HG03139 (cell line): ENCODE results near the gene SYP.

Experiments
- ATAC-seq: cut with Tn5 transposase; IDR thresholded peaks from one replicate; pipeline ENCODE4 v1.9.1; 2021; ENCODE audit not compliant: unreplicated experiment

Gene SYP

GRCh38 chrX:49221868-49222267 lies 21.9 kb upstream of the SYP start:
- ATAC-seq, result no peak

DNA sequence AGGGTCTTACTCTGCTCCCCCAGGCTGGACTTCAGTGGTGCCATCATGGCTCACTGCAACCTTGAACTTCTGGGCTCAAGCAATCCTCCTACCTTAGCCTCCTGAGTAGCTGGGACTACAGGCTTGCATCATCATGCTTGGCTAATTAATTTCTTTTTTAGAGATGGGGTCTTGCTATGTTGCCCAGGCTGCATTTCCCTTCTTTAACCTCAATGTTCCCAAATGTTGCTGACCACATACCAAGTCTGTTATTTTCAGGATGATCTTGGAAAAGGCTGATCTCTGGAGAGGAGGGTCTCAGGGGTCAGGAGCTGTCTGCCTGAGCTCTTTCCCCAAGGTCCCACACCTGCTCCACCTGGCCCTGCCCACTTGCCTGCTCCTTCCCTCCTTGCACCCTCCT lies 20.1 kb upstream of the SYP start:
- ATAC-seq, result no peak

GRCh38 chrX:49214996-49215526 lies 15.1 kb upstream of the SYP start:
- ATAC-seq, result no peak

GRCh38 chrX:49214416-49214815 lies 14.4 kb upstream of the SYP start:
- no peak for ATAC-seq

DNA sequence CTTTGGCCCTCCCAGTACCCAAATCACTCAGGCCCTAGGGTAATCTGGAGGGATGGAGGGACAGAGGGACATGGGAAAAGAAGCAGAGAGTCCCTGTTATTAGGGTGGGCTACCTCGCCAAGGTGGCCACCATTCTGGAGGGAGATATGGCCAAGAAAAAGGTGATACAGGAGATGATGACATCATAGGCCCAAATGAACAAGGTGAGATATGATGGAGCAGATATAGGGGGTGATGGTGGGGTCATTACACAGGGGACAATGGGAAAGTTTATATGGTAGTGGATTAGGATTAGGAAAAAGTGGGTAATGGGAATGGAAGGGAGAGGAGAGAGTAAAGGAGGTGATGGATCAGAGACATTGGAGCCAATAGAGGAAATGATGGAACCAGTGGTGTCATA lies 12.9 kb upstream of the SYP start:
- ATAC-seq, result no peak

- ATAC-seq, result no peak
These were observed 12.2 kb upstream of the SYP start for GRCh38 chrX:49212209-49212608.

GRCh38 chrX:49211074-49211473 lies 11.1 kb upstream of the SYP start:
- ATAC-seq, result no peak

DNA sequence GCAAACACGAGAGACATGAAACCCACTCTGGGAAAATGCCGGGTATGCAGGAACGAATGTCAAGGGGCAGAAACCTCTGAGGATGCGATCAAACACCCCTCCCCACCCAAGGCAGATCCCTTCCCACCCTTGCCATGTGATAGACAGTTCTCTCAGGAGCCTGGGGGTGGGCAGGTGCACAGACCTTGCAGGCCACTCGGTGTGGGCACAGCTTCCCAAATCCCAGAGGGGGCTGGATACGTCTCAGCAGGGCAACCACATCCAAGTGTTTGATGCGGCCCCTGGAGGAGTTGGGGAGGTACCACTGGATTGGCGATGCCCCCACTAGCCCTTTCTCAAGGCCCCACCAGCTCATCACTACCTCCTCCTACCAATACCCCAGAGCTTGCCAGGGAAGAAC lies 10.4 kb upstream of the SYP start:
- no peak for ATAC-seq

DNA sequence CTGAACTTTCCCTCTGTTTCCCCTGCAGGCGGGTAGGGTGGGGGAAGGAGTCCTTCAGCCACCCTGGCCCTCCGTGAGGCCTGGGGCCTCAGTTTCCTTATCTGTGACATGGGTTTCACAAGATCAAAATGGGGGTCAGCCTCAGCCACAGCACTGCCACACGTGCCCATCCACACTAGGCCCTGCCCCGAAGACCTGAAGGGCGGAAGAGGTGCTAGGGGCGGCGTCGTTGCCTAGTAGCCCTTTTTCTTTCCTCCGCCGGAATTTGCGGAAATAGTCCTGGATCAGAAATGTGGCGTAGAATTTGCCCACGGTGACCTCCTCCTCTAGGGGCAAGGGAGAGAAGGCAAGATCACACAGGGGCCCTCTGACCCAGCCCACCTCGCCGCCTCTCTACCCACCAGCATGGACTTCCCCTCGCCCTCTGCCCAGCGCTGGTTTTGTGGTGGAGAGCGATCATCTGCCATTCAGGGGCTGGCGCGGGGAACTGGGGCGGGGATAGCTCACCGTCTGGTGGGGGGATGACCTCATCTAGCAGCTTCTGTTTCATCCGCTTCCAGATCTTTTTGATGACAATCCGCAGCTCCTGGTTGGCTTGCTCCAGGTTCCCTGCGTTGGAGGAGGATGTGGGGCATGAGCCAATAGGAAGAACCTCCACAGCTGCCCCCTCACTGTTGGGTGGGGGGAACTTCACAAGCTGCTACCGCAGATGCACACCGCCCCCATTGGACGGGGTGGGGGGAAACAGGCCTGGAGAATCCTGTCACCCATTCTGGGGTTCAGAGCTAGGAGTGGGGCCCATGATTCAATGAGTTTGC lies 9.7 kb upstream of the SYP start:
- no peak for ATAC-seq

DNA sequence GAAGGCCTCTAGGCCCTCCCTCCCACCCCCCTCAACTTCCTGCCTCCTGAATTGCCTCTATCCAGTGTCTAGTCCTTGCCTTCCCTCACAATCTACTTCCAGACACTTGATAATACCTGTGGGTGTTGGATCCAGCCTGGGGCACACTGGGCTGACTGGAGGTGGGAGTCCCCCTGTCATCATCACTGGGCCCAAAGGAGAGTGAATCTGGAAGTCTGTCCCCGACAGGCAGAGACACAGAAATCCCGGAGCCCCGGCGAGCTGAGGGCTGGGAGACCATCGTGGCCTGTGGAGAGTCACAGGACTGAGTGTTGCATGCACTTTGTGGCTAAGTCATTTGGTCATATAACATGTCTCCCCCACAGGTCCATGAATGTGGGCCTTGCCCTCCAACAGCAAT lies 8.4 kb upstream of the SYP start:
- ATAC-seq, result no peak

- no peak for ATAC-seq
These were observed 6.5 kb upstream of the SYP start for GRCh38 chrX:49206543-49206942.

DNA sequence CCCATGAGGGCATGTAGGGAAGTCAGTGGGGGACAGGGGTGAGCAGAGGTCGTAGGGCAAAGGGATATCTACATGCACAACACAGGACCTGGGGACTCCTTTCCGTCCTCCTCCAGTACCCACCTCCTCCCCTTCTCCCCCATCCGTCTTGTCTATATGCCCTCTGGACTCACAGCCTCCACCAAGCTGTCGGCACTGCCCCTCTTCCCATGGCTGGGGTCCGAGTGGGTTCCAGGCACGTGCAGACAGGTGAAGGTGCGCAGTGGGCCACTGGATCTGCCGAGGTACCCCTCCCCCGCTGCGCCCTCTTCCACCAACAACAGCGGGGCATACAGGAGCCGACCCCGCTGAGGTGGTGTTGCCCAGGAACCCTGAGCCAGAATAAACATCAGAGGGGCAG lies 5.5 kb upstream of the SYP start:
- ATAC-seq, result no peak

GRCh38 chrX:49204709-49205108 lies 4.7 kb upstream of the SYP start:
- ATAC-seq, result no peak

DNA sequence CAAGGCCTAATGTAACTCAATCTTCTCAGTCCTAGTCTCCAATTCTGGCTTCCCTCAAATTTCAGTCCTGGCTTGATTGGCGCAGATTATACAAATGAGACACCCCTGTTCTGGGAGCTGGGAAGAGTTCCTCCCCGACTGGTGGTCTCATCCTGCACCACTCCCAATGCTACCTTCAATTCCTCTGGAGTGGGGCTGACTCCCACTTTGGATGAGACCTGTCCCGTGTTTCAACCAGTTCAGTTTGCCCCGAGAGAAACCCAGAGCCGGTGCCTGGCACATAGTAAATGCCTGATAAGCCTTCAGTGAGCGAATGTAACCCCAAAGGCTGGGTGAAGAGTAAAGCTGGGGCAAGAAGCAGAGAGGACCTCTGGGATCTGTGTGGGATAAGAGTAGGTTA lies 4.0 kb upstream of the SYP start:
- ATAC-seq, result no peak

DNA sequence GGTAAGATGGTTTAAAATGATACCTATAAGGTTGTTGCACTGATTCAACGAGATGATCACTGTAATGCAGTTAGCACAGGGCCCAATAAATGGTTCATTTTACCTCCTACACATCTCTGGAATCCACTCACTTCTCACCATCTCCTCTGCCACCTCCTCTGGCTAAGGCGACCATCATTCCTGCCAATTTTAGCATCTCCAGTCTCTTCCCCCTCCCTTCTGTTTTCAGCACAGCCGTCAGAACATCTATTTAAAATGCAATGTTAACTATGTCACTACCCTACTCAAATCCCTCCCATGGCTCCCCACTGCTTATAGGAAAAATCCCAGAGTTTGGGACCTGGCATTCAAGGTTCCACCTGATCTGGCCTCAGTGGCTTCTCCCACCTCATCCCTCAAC lies 3.5 kb upstream of the SYP start:
- ATAC-seq, result no peak

DNA sequence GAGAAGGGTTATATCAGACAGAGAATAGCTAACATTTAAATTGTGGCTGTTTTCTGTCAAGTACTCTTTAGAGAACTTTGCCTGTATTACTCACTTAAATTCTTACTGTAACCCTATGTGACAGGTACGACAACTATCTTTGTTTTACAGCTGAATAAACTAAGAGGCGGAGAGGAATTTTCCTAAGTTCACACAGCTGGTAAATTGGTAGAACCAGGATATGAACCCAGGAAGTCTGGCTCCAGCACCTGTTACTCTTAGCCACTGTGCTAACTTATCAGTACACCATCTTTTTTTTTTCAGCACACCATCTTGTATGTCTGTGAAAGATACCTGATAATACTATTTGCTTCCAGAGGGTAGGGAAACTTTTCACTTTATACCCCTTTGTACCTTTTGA lies 2.0 kb upstream of the SYP start:
- no peak for ATAC-seq

DNA sequence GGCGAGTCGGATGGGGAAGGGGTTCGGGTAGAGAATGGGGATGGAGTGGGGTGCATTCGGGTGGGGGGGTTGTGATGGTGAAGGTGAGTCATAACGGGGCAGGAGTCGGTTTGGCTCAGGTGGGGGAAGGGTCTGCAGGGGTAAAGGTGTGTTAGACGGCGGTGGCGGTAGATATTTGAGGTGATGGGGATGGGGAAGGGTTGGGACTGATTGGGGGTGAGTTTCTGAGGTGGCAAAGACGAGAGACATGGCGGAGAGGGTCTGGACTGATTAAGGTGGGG lies 738 bp downstream of the SYP start:
- no peak for ATAC-seq

- no peak for ATAC-seq
These were observed 1.3 kb downstream of the SYP start for GRCh38 chrX:49198540-49199314.

DNA sequence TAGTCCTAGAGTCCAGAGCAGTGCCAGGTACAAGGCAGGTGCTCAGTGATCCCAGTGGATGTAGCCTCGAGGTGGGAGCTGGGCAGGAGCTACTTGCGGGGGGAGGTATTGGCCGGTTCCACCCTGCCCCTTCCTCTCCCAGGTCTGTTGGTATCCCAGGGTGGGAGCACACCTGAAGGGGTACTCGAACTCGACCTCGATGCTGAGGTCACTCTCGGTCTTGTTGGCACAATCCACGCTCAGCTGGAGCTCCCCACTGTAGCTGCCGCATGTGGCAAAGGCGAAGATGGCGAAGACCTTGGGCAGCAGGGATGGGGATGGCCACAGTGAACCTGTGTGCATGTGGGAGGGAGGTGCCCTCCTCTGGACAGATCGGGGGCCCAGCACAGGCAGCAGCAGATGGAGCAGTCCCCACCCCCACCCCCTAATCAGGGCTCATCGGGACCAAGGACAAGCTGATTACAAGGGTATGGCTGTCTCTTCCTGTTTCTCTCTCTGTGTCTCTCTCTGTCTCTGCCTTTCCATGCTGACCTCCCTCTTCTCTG lies 2.4 kb downstream of the SYP start:
- ATAC-seq, result no peak

GRCh38 chrX:49193542-49193964 lies 6.4 kb downstream of the SYP start:
- no peak for ATAC-seq

GRCh38 chrX:49192722-49193328 lies 7.2 kb downstream of the SYP start:
- no peak for ATAC-seq

DNA sequence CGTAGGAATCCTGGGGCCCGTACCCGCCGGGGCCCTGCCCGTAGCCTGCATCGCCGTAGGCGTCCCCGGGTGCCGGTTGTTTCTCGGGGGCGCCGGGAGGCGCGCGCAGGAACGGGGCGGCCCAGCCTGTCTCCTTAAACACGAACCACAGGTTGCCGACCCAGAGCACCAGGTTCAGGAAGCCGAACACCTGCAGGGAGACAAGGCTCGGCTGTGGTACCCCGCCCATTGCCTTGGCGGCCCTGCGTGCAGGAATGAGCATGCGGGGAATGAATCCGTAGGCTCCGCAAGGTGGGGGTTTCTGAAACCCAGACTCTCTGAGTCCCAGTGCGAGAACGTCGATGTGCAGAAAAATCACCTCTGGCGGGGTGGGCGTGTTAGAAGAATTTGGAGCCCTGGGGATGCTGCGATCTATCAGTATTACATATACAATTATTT lies 8.4 kb downstream of the SYP start:
- no peak for ATAC-seq
